Peyer's patch (tissue), 4 donors: ENCODE results near the gene SERPINB3.

Experiments used
- POLR2A ChIP-seq, 2 donors: fragments of 450-650 bp; IDR thresholded peaks; one replicate each; pipeline ENCODE4 v1.5.1; 2017; ENCODE audit warnings: antibody characterized with exemption in 2 of 2, mild to moderate bottlenecking in 2 of 2, moderate library complexity in 2 of 2
- TF ChIP-seq, protein P1 (sequence below), 6 experiments: fragments of 450-650 bp in 4 of 6; fragments of 200-600 bp in 2 of 6; sonication (generic) in 1 of 6; IDR thresholded peaks; one replicate each; pipeline ENCODE4 v1.5.1; 2017 to 2019; ENCODE audit warnings: antibody characterized with exemption in 6 of 6, mild to moderate bottlenecking in 3 of 6, moderate library complexity in 1 of 6

DNA sequence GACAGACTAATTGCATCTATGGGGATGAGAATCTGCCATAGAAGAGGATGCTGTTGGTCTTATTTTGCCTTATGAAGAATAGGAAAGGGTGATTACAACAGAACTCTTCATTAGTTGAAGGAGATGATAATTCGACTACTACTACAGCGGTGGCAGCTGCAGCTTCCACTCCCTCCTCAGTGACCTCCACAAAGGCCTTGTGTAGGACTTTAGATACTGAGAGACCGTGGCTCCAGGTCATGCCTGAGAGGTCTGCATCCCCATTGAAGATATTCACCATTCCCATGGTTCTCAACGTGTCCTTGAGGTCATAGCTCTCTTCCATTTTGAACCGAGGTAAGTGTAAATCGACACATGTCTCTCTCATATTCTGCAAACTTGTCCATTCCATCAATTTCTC, 24.0 kb downstream of the SERPINB3 start:
- TF ChIP-seq, protein P1, sequence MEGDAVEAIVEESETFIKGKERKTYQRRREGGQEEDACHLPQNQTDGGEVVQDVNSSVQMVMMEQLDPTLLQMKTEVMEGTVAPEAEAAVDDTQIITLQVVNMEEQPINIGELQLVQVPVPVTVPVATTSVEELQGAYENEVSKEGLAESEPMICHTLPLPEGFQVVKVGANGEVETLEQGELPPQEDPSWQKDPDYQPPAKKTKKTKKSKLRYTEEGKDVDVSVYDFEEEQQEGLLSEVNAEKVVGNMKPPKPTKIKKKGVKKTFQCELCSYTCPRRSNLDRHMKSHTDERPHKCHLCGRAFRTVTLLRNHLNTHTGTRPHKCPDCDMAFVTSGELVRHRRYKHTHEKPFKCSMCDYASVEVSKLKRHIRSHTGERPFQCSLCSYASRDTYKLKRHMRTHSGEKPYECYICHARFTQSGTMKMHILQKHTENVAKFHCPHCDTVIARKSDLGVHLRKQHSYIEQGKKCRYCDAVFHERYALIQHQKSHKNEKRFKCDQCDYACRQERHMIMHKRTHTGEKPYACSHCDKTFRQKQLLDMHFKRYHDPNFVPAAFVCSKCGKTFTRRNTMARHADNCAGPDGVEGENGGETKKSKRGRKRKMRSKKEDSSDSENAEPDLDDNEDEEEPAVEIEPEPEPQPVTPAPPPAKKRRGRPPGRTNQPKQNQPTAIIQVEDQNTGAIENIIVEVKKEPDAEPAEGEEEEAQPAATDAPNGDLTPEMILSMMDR (IDR thresholded peaks at IDR 0.05), result no peak
- TF ChIP-seq POLR2A (IDR thresholded peaks at IDR 0.05), result no peak
